Measurements from ENCODE around the gene OR10A4. TPM values are rescaled to one million over a fixed set of nuclear protein-coding genes. Genes with fewer than 3 reads are reported as not detected.

Gene OR10A4
- total and polyA plus RNA-seq, 2 of the 4 experiments (the other 2 are of a cell fraction) = not detected

- Histone ChIP-seq H4K8ac (ENCODE audit: low read depth in 2 of 2, low read length in 2 of 2) (no peak overlapping the region), H2AK5ac (ENCODE audit: low read depth, low read length) (no peak overlapping the region), H2BK5ac (ENCODE audit: low read depth, low read length, poor library complexity, severe bottlenecking) (no peak overlapping the region), H3K9me1 (ENCODE audit: insufficient read depth, low read length) (no peaks in the 10 kb centered on the region), H3K9ac (ENCODE audit: low read depth, low read length) (no peak overlapping the region), H3K23ac (ENCODE audit: low read depth, low read length) (no peak overlapping the region), H3K4me3 (ENCODE audit: insufficient read depth, low read depth, low read length) (no peak overlapping the region), H3K79me1 (ENCODE audit: low read depth in 1 of 2, low read length in 2 of 2) (no peaks in the 10 kb centered on the region), H2BK120ac (ENCODE audit: low read depth, low read length) (no peak overlapping the region), H2AK9ac (replicated peaks; ENCODE audit: low read depth, low read length, poor library complexity) (no peak overlapping the region), H3K14ac (replicated peaks; ENCODE audit: low read depth, low read length) (no peak overlapping the region), H3K27ac (ENCODE audit: insufficient read depth, low read length) (no peak overlapping the region), H4K20me1 (ENCODE audit: insufficient read depth, low read length) (no peaks in the 10 kb centered on the region), H3K4ac (ENCODE audit: low read depth, low read length) (no peak overlapping the region), H3K36me3 (ENCODE audit: control insufficient read depth, insufficient read depth, low read length) (no peaks in the 10 kb centered on the region), H4K91ac (ENCODE audit: insufficient read depth, low read depth, low read length) (no peak overlapping the region), H3K27me3 (ENCODE audit: control insufficient read depth, insufficient read depth, low read length) (no peaks in the 10 kb centered on the region), H3K4me2 (ENCODE audit: low read depth, low read length) (no peak overlapping the region), H3K9me3 (ENCODE audit: control insufficient read depth, insufficient read depth, low read length) (no peaks in the 10 kb centered on the region), H2BK15ac (ENCODE audit: low read depth, low read length) (no peak overlapping the region), H4K5ac (ENCODE audit: low read depth, low read length) (no peak overlapping the region), H2AFZ (replicated peaks; ENCODE audit: low read length, poor library complexity) (no peak overlapping the region), H3K56ac (ENCODE audit: extremely low read depth, insufficient read depth, low read length) (no peak overlapping the region), H2BK20ac (ENCODE audit: low read depth, low read length) (no peak overlapping the region), H3K4me1 (ENCODE audit: control insufficient read depth, insufficient read depth, low read length) (no peaks in the 10 kb centered on the region), H3K18ac (ENCODE audit: low read depth, low read length) (no peak overlapping the region)
- intact Hi-C loops (cut with micrococcal nuclease) = no loop called here
- dilution Hi-C loops (cut with HindIII; ENCODE audit: low sequenced_read_pairs, unreplicated experiment) = no loop called here
- DNase-seq = no peak
- POLR2A ChIA-PET (ENCODE audit: unreplicated experiment) = no interaction called here
- CTCF ChIA-PET = no interaction called here
- in situ Hi-C loops (cut with MboI; ENCODE audit: low sequenced_read_pairs) = no loop called here
- no peak for TF ChIP-seq BHLHE40 (IDR thresholded peaks at IDR 0.05; ENCODE audit: low read depth, low read length)
- no peak for TF ChIP-seq MAZ (IDR thresholded peaks at IDR 0.05; ENCODE audit: borderline replicate concordance, low read depth, low read length)
- TF ChIP-seq USF2 (IDR thresholded peaks at IDR 0.05; ENCODE audit: low read depth, low read length) = no peak
- no peak for TF ChIP-seq CEBPB (IDR thresholded peaks at IDR 0.05; ENCODE audit: low read depth, low read length)
- no peak for TF ChIP-seq MAFK (IDR thresholded peaks at IDR 0.05; ENCODE audit: low read depth, low read length)
- TF ChIP-seq NFE2L2 (IDR thresholded peaks at IDR 0.05; ENCODE audit: low read depth, low read length) = no peak
- TF ChIP-seq ELK1 (IDR thresholded peaks at IDR 0.05; ENCODE audit: borderline replicate concordance, low read depth, low read length) = no peak
- no peak for TF ChIP-seq SMC3 (IDR thresholded peaks at IDR 0.05; ENCODE audit: low read depth, low read length)
- TF ChIP-seq CTCF (conservative IDR thresholded peaks at IDR 0.05; ENCODE audit: low read depth, low read length) = no peak
- no peak for TF ChIP-seq POLR2A (IDR thresholded peaks at IDR 0.05; ENCODE audit: low read depth, low read length)
- TF ChIP-seq FOS (IDR thresholded peaks at IDR 0.05; ENCODE audit: low read depth, low read length) = no peak
- TF ChIP-seq RFX5 (IDR thresholded peaks at IDR 0.05; ENCODE audit: low read depth, low read length) = no peak
- TF ChIP-seq RAD21 (IDR thresholded peaks at IDR 0.05; ENCODE audit: low read length) = no peak
- TF ChIP-seq MXI1 (IDR thresholded peaks at IDR 0.05; ENCODE audit: borderline replicate concordance, low read depth, low read length) = no peak
- no peak for TF ChIP-seq CHD1 (IDR thresholded peaks at IDR 0.05; ENCODE audit: low read depth, low read length)
- no peak for TF ChIP-seq RCOR1 (IDR thresholded peaks at IDR 0.05; ENCODE audit: insufficient replicate concordance, low read length)
- no CpG with 5 or more reads among the region's 1 CpG for WGBS, 2 experiments (ENCODE audit: extremely low coverage in 2 of 2, insufficient read length in 1 of 2)
- no peak for ATAC-seq (ENCODE audit: low read depth)
- BruUV-seq (replicated peaks) = no TSS peak
These were observed 5.1 kb upstream of the OR10A4 start for GRCh38 chr11:6871278-6871677.

Data from IMR-90 (cell line).